Astrocyte of the spinal cord (primary cell): ENCODE data around the gene CNKSR2.

Experiments
- DNase-seq: peaks from one replicate; pipeline ENCODE4 v3.0.0; 2011; ENCODE audit warnings: low read depth, low spot score
- H3K4me3 ChIP-seq: 2 replicates; pipeline ENCODE4 v1.5.1; 2011; ENCODE audit warnings: low read depth, mild to moderate bottlenecking, low read length, moderate library complexity
- in situ Hi-C: cut with HindIII; loops from 2 replicates; pipeline ENCODE4 v1.10.0; 2017; ENCODE audit warnings: low sequenced_read_pairs
- TF ChIP-seq, protein P1 (sequence below): IDR thresholded peaks from 2 replicates; pipeline ENCODE4 v1.5.1; 2012; ENCODE audit warnings: low read depth, mild to moderate bottlenecking, low read length, inconsistent platforms

The CNKSR2 gene

DNA sequence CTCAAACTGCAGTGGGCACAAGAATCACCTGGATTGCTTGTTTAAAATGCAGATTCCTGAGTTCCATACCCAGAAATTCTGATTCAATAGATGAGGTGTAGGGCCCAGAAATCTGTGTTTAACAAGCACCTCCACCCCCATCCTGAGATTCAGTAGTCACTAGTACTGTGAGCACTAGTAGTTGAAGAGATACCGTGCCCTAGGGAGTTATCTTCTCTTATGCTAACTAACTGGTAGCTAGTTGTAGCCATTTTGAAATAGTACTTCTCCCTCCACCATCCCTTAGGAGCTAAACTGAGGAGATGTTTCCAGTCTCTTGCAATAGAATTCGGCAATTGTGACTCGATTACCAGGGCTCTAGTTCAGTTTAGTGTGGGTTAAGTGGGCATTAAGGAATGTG lies 265.6 kb downstream of the CNKSR2 start:
- TF ChIP-seq, protein P1, sequence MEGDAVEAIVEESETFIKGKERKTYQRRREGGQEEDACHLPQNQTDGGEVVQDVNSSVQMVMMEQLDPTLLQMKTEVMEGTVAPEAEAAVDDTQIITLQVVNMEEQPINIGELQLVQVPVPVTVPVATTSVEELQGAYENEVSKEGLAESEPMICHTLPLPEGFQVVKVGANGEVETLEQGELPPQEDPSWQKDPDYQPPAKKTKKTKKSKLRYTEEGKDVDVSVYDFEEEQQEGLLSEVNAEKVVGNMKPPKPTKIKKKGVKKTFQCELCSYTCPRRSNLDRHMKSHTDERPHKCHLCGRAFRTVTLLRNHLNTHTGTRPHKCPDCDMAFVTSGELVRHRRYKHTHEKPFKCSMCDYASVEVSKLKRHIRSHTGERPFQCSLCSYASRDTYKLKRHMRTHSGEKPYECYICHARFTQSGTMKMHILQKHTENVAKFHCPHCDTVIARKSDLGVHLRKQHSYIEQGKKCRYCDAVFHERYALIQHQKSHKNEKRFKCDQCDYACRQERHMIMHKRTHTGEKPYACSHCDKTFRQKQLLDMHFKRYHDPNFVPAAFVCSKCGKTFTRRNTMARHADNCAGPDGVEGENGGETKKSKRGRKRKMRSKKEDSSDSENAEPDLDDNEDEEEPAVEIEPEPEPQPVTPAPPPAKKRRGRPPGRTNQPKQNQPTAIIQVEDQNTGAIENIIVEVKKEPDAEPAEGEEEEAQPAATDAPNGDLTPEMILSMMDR, result no peak
- H3K4me3 ChIP-seq, result no peak overlapping the region
- no peak for DNase-seq
- in situ Hi-C loops, result no loop called here

DNA sequence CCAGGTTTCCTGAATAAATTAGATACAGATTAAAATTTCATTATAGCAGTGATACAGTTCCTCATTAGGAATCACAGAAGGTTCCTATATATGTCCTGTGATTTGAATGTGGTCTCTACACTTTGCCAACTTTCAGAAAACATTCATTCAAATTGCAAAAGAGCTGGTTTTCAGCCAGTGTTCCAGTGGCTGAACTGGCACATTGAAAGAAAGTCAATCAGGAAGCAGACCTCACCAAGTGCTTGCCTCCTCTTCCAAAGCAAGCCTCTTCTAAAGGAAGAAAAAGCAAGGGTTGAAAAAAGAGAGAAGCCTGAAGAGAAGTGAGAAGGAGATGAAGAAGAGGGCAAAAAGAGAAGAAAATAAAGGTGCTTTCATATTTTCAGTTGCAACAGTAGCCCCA lies 271.2 kb downstream of the CNKSR2 start:
- DNase-seq, result no peak
- TF ChIP-seq, protein P1, result no peak
- in situ Hi-C loops, result no loop called here
- H3K4me3 ChIP-seq, result no peak overlapping the region

DNA sequence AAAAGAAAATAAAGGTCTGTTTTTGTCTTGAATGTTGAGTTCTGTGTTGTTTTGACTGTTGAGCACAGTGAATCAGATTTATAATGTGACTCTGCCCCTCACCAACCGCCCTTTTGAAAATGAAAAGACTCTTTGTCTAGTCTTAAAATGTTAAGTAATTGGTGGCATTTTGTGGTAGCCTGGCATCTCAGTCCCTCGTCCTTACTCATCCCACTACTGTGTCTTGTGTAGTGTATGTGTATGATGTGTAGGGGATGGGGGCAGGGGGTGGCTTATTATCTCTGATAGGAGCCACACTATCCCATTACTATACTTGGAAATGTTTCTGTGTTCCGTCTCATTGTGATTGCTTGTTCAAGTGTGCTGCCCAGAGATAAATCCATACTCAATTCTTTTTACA lies 271.7 kb downstream of the CNKSR2 start:
- in situ Hi-C loops, result no loop called here
- no peak for DNase-seq
- TF ChIP-seq, protein P1, result no peak
- no peak overlapping the region for H3K4me3 ChIP-seq

DNA sequence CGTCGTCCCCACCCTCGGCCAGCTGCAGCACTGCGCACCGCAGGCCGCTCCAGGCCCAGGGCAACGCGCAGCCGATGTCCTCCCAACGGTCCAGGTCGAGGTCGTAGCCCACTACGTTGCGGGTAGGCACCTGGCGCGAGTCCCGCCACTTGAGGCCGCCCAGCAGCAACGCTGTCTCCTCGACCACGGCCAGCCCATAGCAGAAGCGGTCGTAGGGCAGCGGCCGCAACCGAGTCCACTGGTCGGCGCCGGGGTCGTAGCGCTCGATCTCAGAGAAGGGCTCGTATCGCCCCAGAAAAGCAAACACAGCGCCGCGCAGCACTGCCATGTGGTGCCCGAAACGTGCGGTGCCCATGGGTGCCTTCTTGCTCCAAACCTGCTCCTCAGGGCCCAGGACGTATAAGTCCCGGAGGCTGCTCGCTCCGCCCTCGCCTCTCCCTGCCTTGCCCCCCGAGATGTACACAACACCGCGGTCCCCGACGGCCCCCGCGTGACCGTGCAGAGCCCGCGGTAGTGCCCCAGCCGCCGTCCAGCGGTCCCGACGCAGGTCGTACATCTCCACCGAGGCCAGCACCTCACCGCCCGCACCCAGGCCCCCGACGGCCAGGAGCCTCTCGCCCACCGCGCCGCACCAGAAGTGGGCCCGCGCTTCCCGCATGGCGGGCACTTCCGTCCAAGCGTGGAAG lies 281.8 kb downstream of the CNKSR2 start:
- no peak for DNase-seq
- TF ChIP-seq, protein P1, result no peak
- in situ Hi-C loops, result no loop called here
- H3K4me3 ChIP-seq, result no peak overlapping the region

DNA sequence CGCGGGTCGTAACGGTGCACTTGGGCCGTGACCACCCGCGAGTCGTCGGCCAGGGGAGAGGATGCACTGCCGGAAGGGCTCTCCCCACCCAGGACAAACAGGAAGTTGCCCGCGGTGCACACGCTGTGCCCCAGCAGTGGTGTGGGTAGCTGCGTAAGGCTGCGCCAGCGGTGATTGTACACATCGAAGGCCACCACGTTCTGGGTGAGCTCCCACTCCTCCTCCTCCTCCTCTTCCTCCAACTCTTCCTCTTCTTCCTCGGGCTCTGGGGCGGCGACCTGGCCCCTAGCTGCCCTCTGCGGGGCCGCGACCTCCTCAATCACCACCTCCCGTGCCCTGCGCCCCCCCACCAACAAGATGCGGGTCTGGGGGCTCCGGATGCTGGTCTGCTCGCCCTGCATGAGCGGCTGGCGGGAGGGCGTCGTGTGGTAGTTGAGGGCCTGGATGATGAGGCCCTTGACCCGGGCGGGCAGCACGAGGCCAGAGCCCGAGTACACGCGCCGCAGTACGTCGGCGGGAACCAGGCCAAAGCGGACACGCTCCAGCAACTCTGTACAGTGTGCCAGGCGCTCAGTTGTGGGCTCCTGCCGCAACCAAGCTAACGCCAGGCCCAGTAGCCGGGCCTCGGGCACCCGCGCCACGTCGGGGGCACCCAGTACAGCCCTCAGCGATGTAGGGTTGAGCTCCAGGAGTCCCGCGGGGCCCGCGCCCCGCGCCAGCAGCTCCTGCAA lies 282.5 kb downstream of the CNKSR2 start:
- DNase-seq, result no peak
- in situ Hi-C loops, result no loop called here
- TF ChIP-seq, protein P1, result no peak
- H3K4me3 ChIP-seq, result no peak overlapping the region

DNA sequence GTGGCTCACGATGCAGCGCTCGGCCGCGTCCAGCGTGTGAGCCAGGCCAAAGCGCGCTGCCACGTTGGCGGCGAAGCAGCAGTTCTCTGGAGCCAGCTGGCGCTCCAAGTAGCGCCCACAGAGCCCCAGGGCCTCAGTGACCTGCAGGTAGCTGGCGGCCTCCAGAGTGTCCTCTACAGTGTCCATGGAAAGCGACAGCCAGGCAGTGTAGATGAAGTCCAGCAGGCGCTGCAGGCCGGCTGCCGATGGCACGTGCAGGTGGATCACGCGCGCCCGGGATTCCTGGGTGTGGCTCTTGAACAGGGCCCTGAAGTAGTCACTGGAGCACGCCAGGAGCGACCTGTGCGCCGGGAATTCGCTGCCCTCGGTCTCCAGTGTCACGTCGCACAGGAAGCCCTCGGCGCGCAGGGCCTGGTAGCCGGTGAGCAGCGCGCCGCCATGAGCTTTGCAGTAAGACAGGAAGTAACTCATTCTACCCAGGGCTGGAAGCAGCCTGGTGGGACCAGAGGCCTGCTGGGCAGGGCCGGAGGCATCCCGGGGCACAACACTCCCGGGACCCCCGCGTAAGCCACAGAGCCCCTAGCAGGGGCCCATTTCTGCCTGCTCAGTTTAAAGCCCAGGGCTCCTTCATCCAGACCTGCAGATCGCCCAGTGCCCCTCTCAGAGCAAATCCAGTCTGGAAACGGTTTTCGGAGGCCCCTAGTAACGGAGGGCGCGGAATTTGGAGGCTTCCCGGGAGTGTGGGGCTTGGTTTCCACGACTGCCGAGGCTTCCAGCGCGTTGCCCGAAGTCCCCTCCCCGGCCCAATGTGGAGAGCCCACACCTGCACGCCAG lies 283.3 kb downstream of the CNKSR2 start:
- DNase-seq, result no peak
- in situ Hi-C loops, result no loop called here
- H3K4me3 ChIP-seq, result no peak overlapping the region
- TF ChIP-seq, protein P1, result no peak
